SK-N-SH (cell line): ENCODE results near the gene TFAP2A. TPM values are rescaled to one million over a fixed set of nuclear protein-coding genes. Genes with fewer than 3 reads are reported as not detected.

ENCODE experiments used
- CTCF ChIA-PET: fragments of 300-600, 350-600 bp; formaldehyde crosslinking; extraction: SDS; loops from one replicate; lab custom pipeline; 2021; lab: Yijun Ruan, JAX
- POLR2A ChIA-PET: fragments of 350-600 bp; sonication (Branson Sonifier 250); formaldehyde crosslinking; extraction: SDS; loops from one replicate; lab custom pipeline; 2020; ENCODE audit warnings: antibody characterized with exemption, inconsistent platforms; lab: Yijun Ruan, JAX
- DNase-seq: peaks from one replicate; pipeline ENCODE4 v3.0.0; 2012
- H2AFZ ChIP-seq: fragments of 200-600 bp; sonication (generic); 2 replicates; pipeline ENCODE4 v1.8.1; 2016; ENCODE audit warnings: antibody characterized with exemption, mild to moderate bottlenecking, low read depth
- H3F3A ChIP-seq: fragments of 200-600 bp; sonication (generic); replicated peaks from 2 replicates; pipeline ENCODE3; 2016; ENCODE audit warnings: antibody characterized with exemption, mild to moderate bottlenecking; ENCODE audit not compliant: insufficient read depth
- H3K27ac ChIP-seq, 2 experiments: fragments of 200-500 bp in 1 of 2; fragments of 200-600 bp in 1 of 2; sonication (Bioruptor generic) in 1 of 2; sonication (generic), shearing (Covaris generic) in 1 of 2; 2 replicates each; pipeline versions ENCODE4 v1.5.1 to v1.6.1; 2014 to 2016; ENCODE audit warnings: low read depth in 2 of 2, inconsistent platforms in 1 of 2, low read length in 1 of 2, mild to moderate bottlenecking in 1 of 2, mixed read lengths in 1 of 2
- H3K27me3 ChIP-seq: fragments of 200-600 bp; sonication (generic), shearing (Covaris generic); 2 replicates; pipeline ENCODE4 v1.6.1; 2016; ENCODE audit warnings: mixed run types; ENCODE audit not compliant: insufficient read depth
- H3K36me3 ChIP-seq, 2 experiments: fragments of 200-500 bp in 1 of 2; fragments of 200-600 bp in 1 of 2; sonication (Bioruptor generic) in 1 of 2; sonication (generic) in 1 of 2; replicated peaks in 1 of 2; 2 replicates each; pipeline versions ENCODE3 to v1.5.1; 2014 to 2016; ENCODE audit warnings: low read length in 1 of 2, mild to moderate bottlenecking in 1 of 2; ENCODE audit not compliant: insufficient read depth in 2 of 2, control insufficient read depth in 1 of 2
- H3K4me1 ChIP-seq, 2 experiments: fragments of 200-500 bp in 1 of 2; fragments of 200-600 bp in 1 of 2; sonication (Bioruptor generic) in 1 of 2; sonication (generic), shearing (Covaris generic) in 1 of 2; 2 replicates each; pipeline versions ENCODE4 v1.5.1 to v1.6.1; 2014 to 2016; ENCODE audit warnings: low read depth in 1 of 2, low read length in 1 of 2, mixed run types in 1 of 2; ENCODE audit not compliant: insufficient read depth in 2 of 2, control insufficient read depth in 1 of 2
- H3K4me2 ChIP-seq: fragments of 200-600 bp; sonication (generic), shearing (Covaris generic); 2 replicates; pipeline ENCODE4 v1.6.1; 2017; ENCODE audit warnings: mixed run types
- H3K4me3 ChIP-seq, 2 experiments: fragments of 200-500 bp in 1 of 2; fragments of 200-600 bp in 1 of 2; sonication (Bioruptor generic) in 1 of 2; sonication (generic), shearing (Covaris generic) in 1 of 2; 2 replicates each; pipeline versions ENCODE4 v1.5.1 to v1.8.1; 2014 to 2016; ENCODE audit warnings: low read depth in 2 of 2, inconsistent platforms in 1 of 2, low read length in 1 of 2, mild to moderate bottlenecking in 1 of 2, mixed read lengths in 1 of 2, moderate library complexity in 1 of 2
- H3K79me2 ChIP-seq: fragments of 200-600 bp; sonication (generic); 2 replicates; pipeline ENCODE4 v1.8.1; 2017; ENCODE audit warnings: mild to moderate bottlenecking; ENCODE audit not compliant: insufficient read depth
- H3K9ac ChIP-seq: fragments of 200-600 bp; sonication (generic); 2 replicates; pipeline ENCODE4 v1.6.1; 2017; ENCODE audit warnings: mixed run types
- H3K9me2 ChIP-seq: fragments of 200-600 bp; sonication (generic); 2 replicates; pipeline ENCODE4 v1.6.1; 2017; ENCODE audit warnings: mixed run types
- H3K9me3 ChIP-seq: fragments of 200-600 bp; sonication (generic); 2 replicates; pipeline ENCODE4 v1.6.1; 2017; ENCODE audit warnings: mixed run types, mild to moderate bottlenecking, moderate library complexity
- H4K20me1 ChIP-seq: fragments of 200-600 bp; sonication (generic); 2 replicates; pipeline ENCODE4 v1.6.1; 2017; ENCODE audit warnings: mild to moderate bottlenecking, mixed run types; ENCODE audit not compliant: insufficient read depth
- CHD2 ChIP-seq: fragments of 150-350 bp; IDR thresholded peaks from 2 replicates; pipeline ENCODE4 v1.6.1; 2018; ENCODE audit warnings: low read length; ENCODE audit not compliant: partially characterized antibody
- EP300 ChIP-seq, 2 experiments: IDR thresholded peaks; 2 replicates each; pipeline versions ENCODE4 v1.4.0 to v1.6.1; 2012; ENCODE audit warnings: borderline replicate concordance in 1 of 2, low read depth in 1 of 2, low read length in 1 of 2
- EZH2phosphoT487 ChIP-seq: fragments of 200-600 bp; sonication (generic); IDR thresholded peaks from 2 replicates; pipeline ENCODE4 v1.6.1; 2017; ENCODE audit warnings: low read depth, mixed run types, mild to moderate bottlenecking, antibody characterized with exemption, moderate library complexity, borderline replicate concordance
- FOXM1 ChIP-seq: IDR thresholded peaks from 2 replicates; pipeline ENCODE4 v1.4.0; 2012; ENCODE audit warnings: low read depth, mild to moderate bottlenecking
- GABPA ChIP-seq: IDR thresholded peaks from 2 replicates; pipeline ENCODE4 v1.4.0; 2012; ENCODE audit warnings: low read depth, mild to moderate bottlenecking
- JUND ChIP-seq: IDR thresholded peaks from 2 replicates; pipeline ENCODE4 v1.4.0; 2012
- NFIC ChIP-seq: IDR thresholded peaks from 2 replicates; pipeline ENCODE4 v1.4.0; 2012; ENCODE audit warnings: borderline replicate concordance
- NRF1 ChIP-seq: IDR thresholded peaks from 2 replicates; pipeline ENCODE4 v1.6.1; 2012; ENCODE audit warnings: low read depth, mild to moderate bottlenecking, low read length
- POLR2AphosphoS5 ChIP-seq: IDR thresholded peaks from 2 replicates; pipeline ENCODE4 v1.6.1; 2012; ENCODE audit warnings: low read depth, low read length
- RCOR1 ChIP-seq: fragments of 150-350 bp; IDR thresholded peaks from 2 replicates; pipeline ENCODE4 v1.6.1; 2017; ENCODE audit warnings: antibody characterized with exemption, low read length
- RFX5 ChIP-seq: IDR thresholded peaks from 2 replicates; pipeline ENCODE4 v1.6.1; 2012; ENCODE audit warnings: mild to moderate bottlenecking, improper control_type of control experiment, low read length
- RXRA ChIP-seq: IDR thresholded peaks from 2 replicates; pipeline ENCODE4 v1.4.0; 2012; ENCODE audit warnings: low read depth, mild to moderate bottlenecking, borderline replicate concordance
- SMC3 ChIP-seq: IDR thresholded peaks from 2 replicates; pipeline ENCODE4 v1.6.1; 2012; ENCODE audit warnings: low read depth, low read length, improper control_type of control experiment
- TCF12 ChIP-seq: IDR thresholded peaks from 2 replicates; pipeline ENCODE4 v1.4.0; 2012
- TEAD4 ChIP-seq: IDR thresholded peaks from 2 replicates; pipeline ENCODE4 v1.4.0; 2012; ENCODE audit warnings: mild to moderate bottlenecking, borderline replicate concordance; ENCODE audit not compliant: insufficient read depth
- YY1 ChIP-seq: IDR thresholded peaks from 2 replicates; pipeline ENCODE4 v1.4.0; 2012; ENCODE audit warnings: low read depth, mild to moderate bottlenecking
- WGBS: methylation state at CpG from one replicate; pipeline ENCODE4 v1.1.6; 2017; ENCODE audit warnings: low lambda C conversion rate; 5-methylcytosine and 5-hydroxymethylcytosine counted together
- polyA plus RNA-seq, 3 experiments: library from polyadenylated mRNA; depleted of rRNA; stranded (reverse); fragments of >200 nt; gene quantifications; 2 replicates each; pipeline ENCODE4 v1.2.3, GENCODE V29; 2012
- TF ChIP-seq, protein P1 (sequence below): IDR thresholded peaks from 2 replicates; pipeline ENCODE4; 2012
- TF ChIP-seq, protein P2 (sequence below): fragments of 150-350 bp; IDR thresholded peaks from 2 replicates; pipeline ENCODE4 v1.6.1; 2016; ENCODE audit warnings: mild to moderate bottlenecking, low read depth, low read length
- TF ChIP-seq, protein P3 (sequence below): IDR thresholded peaks from 2 replicates; pipeline ENCODE4 v1.6.1; 2012; ENCODE audit warnings: mild to moderate bottlenecking, low read depth, low read length, moderate library complexity

The TFAP2A gene
- polyA plus RNA-seq, 1 of the 3 experiments (the other 2 are of a cell fraction): 0.07 TPM

DNA sequence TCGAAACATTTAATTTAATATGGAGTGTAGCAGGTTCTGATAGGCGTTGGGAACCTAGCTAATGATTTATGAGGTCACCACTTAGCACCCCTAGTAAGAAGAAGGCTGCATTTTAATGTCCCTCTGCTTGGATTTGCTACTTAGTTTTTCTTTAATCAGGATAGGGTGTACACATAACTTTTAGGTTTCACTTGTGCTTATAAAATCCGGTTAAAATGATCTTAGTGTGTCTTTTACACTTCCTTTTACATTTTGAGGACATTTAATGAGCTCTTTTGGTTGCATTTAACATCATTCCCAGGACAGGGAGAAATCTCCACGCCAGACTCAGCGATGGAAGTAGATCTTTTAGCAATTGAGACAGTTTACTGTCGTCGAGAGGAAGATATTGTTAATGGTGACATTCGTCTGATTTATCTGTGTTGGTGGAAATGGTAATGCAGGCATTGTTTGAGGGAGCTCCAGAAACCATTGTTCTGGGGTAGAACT is 5.6 kb downstream of the TFAP2A start:
- 15% methylated on average over 8 of the region's 8 CpGs for WGBS
- no peak overlapping the region for H3K9ac ChIP-seq
- peaks cover 0 to 2% of the 10 kb centered on the region in 2 experiments; a peak in 1 of 4 replicates for H3K4me1 ChIP-seq

DNA sequence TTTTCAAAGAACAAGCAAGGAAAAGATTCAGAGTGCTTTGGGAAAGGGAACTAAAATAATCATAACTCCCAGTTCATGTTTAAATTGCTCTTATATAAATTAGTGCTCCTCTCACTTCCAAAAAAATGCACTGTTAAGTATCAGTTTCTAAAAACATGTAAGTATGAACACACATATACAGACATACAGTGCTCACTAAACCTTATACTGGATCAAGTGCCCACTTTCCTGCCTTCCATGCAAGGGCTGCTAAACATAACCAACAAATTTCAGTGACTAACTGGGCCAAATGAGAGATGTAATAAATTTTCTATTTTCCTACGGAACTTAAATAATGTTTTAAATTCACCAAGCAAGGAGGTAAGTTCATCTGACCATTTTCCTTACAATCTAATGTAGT is 6.4 kb downstream of the TFAP2A start:
- WGBS: 3% methylated on average over 1 of the region's 1 CpG
- Histone ChIP-seq H3K4me3 (no peak overlapping the region), H3K36me3 (no peaks in the 10 kb centered on the region), H4K20me1 (no peaks in the 10 kb centered on the region), H3K79me2 (no peaks in the 10 kb centered on the region), H3K4me1 (peaks cover under 1 to 6% of the 10 kb centered on the region in 2 experiments; a peak in 2 of 4 replicates), H3F3A (peaks cover 21% of the 10 kb centered on the region), H2AFZ (no peak overlapping the region), H3K9me2 (no peaks in the 10 kb centered on the region), H3K27me3 (peaks cover 62% of the 10 kb centered on the region)
- ChIA-PET CTCF (no interaction called here), POLR2A (no interaction called here)
- no peak for DNase-seq
- TF ChIP-seq POLR2AphosphoS5: no peak
- no peak for TF ChIP-seq NFIC
- TF ChIP-seq EZH2phosphoT487: no peak
- TF ChIP-seq RFX5: no peak
- no peak for TF ChIP-seq FOXM1
- TF ChIP-seq, protein P1, sequence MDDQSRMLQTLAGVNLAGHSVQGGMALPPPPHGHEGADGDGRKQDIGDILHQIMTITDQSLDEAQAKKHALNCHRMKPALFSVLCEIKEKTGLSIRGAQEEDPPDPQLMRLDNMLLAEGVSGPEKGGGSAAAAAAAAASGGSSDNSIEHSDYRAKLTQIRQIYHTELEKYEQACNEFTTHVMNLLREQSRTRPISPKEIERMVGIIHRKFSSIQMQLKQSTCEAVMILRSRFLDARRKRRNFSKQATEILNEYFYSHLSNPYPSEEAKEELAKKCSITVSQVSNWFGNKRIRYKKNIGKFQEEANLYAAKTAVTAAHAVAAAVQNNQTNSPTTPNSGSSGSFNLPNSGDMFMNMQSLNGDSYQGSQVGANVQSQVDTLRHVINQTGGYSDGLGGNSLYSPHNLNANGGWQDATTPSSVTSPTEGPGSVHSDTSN: no peak
- TF ChIP-seq TEAD4: no peak
- TF ChIP-seq, protein P2, sequence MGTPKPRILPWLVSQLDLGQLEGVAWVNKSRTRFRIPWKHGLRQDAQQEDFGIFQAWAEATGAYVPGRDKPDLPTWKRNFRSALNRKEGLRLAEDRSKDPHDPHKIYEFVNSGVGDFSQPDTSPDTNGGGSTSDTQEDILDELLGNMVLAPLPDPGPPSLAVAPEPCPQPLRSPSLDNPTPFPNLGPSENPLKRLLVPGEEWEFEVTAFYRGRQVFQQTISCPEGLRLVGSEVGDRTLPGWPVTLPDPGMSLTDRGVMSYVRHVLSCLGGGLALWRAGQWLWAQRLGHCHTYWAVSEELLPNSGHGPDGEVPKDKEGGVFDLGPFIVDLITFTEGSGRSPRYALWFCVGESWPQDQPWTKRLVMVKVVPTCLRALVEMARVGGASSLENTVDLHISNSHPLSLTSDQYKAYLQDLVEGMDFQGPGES: no peak
- TF ChIP-seq SMC3: no peak
- TF ChIP-seq EP300 (IDR thresholded peaks at IDR 0.05; ENCODE audit: borderline replicate concordance in 1 of 2, low read depth in 1 of 2, low read length in 1 of 2): no peak
- no peak for TF ChIP-seq RXRA
- TF ChIP-seq, protein P3, sequence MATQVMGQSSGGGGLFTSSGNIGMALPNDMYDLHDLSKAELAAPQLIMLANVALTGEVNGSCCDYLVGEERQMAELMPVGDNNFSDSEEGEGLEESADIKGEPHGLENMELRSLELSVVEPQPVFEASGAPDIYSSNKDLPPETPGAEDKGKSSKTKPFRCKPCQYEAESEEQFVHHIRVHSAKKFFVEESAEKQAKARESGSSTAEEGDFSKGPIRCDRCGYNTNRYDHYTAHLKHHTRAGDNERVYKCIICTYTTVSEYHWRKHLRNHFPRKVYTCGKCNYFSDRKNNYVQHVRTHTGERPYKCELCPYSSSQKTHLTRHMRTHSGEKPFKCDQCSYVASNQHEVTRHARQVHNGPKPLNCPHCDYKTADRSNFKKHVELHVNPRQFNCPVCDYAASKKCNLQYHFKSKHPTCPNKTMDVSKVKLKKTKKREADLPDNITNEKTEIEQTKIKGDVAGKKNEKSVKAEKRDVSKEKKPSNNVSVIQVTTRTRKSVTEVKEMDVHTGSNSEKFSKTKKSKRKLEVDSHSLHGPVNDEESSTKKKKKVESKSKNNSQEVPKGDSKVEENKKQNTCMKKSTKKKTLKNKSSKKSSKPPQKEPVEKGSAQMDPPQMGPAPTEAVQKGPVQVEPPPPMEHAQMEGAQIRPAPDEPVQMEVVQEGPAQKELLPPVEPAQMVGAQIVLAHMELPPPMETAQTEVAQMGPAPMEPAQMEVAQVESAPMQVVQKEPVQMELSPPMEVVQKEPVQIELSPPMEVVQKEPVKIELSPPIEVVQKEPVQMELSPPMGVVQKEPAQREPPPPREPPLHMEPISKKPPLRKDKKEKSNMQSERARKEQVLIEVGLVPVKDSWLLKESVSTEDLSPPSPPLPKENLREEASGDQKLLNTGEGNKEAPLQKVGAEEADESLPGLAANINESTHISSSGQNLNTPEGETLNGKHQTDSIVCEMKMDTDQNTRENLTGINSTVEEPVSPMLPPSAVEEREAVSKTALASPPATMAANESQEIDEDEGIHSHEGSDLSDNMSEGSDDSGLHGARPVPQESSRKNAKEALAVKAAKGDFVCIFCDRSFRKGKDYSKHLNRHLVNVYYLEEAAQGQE: no peak
- no peak for TF ChIP-seq CHD2
- TF ChIP-seq TCF12: no peak
- TF ChIP-seq GABPA: no peak
- no peak for TF ChIP-seq JUND
- no peak for TF ChIP-seq YY1
- TF ChIP-seq, all 33 proteins: peak for 0
- Histone ChIP-seq H3K27ac (no peak overlapping the region), H3K9ac (no peak overlapping the region), H3K4me2 (no peak overlapping the region), H3K9me3 (no peaks in the 10 kb centered on the region)

More for the DNA sequence above, 5.6 kb downstream of the TFAP2A start:
- no peak for DNase-seq
- Histone ChIP-seq H3K36me3 (no peaks in the 10 kb centered on the region), H3K9me3 (no peaks in the 10 kb centered on the region), H3K27me3 (peaks cover 70% of the 10 kb centered on the region), H4K20me1 (no peaks in the 10 kb centered on the region), H3K27ac (no peak overlapping the region), H3K4me2 (no peak overlapping the region), H3K9me2 (no peaks in the 10 kb centered on the region), H3K79me2 (no peaks in the 10 kb centered on the region), H3F3A (peaks cover 21% of the 10 kb centered on the region), H2AFZ (no peak overlapping the region), H3K4me3 (no peak overlapping the region)
- POLR2A ChIA-PET: no interaction called here
- TF ChIP-seq NRF1 (no peak), RCOR1 (no peak), POLR2AphosphoS5 (no peak)
- CTCF ChIA-PET: interaction anchor here (1.3 kb wide), 1 partner anchor 20 kb away, joined by 3 read pairs; no protein-coding TSS in a partner anchor
